GM18951 (cell line): Measurements from ENCODE around the gene DUSP7.
A peak's percentile ranks its signal among the peaks of the same experiment; 100 is the strongest.

Experiments used
- POLR2A ChIP-seq: IDR thresholded peaks from 4 replicates; pipeline ENCODE4 v1.6.1; 2011; ENCODE audit warnings: mild to moderate bottlenecking; ENCODE audit not compliant: insufficient read length, insufficient read depth; ENCODE audit errors: extremely low read depth
- in situ Hi-C: fragments of 300-500 bp; cut with MboI; formaldehyde crosslinking; loops from one replicate; pipeline ENCODE4 v1.12.0; 2022; ENCODE audit warnings: low sequenced_read_pairs, mixed read lengths, inconsistent platforms; ENCODE audit not compliant: unreplicated experiment

DUSP7 gene, protein sequence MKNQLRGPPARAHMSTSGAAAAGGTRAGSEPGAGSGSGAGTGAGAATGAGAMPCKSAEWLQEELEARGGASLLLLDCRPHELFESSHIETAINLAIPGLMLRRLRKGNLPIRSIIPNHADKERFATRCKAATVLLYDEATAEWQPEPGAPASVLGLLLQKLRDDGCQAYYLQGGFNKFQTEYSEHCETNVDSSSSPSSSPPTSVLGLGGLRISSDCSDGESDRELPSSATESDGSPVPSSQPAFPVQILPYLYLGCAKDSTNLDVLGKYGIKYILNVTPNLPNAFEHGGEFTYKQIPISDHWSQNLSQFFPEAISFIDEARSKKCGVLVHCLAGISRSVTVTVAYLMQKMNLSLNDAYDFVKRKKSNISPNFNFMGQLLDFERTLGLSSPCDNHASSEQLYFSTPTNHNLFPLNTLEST

GRCh38 chr3:52056521-52056967 lies at the start of gene DUSP7:
DUSP7 (minus strand) TSS chr3:52056571; CDS start chr3:52056366, 205 bp downstream.
- in situ Hi-C loops = no loop called here
- peak; percentile 48 for TF ChIP-seq POLR2A

GRCh38 chr3:52104684-52105640 lies 48.6 kb upstream of the DUSP7 start:
- TF ChIP-seq POLR2A = no peak
- in situ Hi-C loops = no loop called here

DNA sequence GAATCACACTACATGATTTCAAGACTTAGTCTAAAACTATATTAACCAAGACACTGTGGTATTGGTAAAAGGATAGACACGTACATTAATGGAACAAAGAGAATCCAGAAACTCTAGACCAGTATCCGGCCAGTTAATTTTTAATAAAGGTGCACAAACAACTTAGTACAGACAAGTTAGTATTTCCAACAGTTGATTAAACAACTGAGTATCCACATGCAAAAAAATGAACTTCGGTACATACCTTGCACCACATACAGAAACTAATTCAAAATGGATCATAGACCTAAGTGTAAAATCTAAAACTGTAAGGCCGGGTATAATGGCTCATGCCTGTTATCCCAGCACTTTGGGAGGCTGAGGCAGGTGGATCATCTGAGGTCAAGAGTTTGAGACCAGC lies 46.6 kb upstream of the DUSP7 start:
- no peak for TF ChIP-seq POLR2A
- in situ Hi-C loops = no loop called here

DNA sequence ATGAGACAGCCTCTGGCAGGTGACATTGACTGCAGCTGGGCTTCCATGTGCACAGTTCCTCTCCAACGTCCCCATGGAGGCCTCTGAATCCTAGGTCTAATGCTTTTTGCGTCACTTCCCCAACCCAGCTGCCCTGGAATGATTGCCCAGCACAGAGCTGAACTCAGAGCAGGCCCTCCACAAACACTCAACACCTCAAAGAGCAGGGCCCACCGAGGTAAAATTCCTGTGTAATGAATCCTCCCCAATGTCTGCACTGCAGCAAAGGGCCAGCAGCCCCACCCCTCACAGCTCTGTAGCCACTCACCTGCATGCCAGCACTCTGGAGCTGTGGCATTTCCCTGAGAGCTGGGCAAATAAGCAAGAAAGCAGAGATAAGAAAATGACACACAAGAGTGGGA lies 42.6 kb upstream of the DUSP7 start:
- no peak for TF ChIP-seq POLR2A
- in situ Hi-C loops = no loop called here

DNA sequence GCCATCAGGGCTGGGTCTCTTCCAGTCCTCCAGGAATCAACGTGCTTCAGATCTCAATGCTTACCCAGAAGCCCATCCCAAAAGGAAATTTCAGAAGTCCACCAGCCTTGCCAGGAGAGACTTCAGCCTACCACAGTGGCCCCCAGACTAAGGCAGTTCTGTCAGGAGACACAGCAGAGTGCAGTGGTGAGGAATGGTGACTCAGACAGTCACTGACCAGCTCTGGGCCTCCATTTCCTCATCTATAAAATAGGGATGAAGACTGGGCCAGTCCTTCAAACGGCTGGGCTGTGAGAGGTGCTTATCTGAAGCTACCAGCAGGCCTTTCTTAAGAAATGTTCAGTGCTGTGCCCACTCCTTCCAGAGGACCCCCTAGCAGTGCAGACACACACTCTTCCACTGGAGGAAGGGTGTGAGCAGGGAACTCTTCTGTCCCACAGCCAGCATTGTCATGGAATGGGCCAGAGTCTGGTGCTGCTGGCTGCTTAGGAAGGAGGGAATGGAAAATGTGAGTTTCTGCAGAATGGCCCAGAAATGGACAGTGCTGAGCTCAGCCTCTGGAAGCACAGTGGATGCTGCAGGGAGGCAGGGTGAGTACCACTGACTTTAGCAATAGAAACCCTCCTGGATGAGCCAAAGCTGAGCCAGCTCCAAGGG lies 41.6 kb upstream of the DUSP7 start:
- TF ChIP-seq POLR2A = no peak

GRCh38 chr3:52095990-52096775 lies 39.8 kb upstream of the DUSP7 start:
- in situ Hi-C loops = no loop called here
- TF ChIP-seq POLR2A = no peak

More for the DNA sequence above, 41.6 kb upstream of the DUSP7 start:
- in situ Hi-C loops = no loop called here

DNA sequence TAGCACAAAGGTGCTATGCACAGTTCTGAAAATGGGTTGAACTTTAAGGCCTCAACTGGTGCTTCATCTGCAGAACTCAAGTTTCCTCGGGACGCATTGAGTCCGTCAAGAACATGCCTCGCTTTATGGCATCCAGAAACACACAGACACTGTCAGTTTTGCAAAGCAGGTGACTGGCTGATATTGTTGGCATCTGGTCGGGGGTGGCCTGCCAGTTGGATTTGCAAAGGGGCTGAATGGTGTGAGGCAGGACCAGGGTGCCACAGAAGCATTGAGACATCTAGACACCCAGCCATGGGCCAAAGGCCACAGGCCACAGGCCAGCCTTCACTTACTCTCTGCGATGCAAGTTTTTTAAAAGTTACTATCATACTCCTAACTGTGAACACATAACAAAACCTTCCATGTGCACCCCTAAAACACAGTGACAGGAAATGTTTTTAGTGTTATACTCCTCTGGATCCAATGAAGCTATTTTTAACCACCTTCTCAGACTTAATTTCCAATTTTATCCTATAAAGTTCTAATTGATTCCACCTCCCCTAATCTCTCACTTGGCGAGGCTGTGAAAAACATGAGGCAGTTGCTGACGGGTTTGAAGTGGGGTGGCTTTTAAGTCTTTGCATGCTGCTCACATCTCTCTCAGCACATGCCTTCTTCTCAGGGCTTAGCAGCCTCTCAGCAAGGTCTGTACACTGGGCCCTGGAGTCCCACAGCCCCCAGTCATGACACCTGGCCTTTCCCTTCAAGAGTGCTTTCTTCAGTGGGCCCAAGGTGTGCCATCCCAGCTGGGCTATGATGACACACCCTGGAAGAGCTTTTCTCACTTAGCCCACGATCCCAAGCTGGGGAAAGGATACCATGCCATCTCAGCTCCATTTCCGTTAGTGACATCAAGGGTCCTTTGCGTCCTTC lies 38.5 kb upstream of the DUSP7 start:
- in situ Hi-C loops = no loop called here
- no peak for TF ChIP-seq POLR2A

GRCh38 chr3:52093756-52094545 lies 37.6 kb upstream of the DUSP7 start:
- in situ Hi-C loops = no loop called here
- no peak for TF ChIP-seq POLR2A

GRCh38 chr3:52092891-52093290 lies 36.5 kb upstream of the DUSP7 start:
- in situ Hi-C loops = no loop called here
- no peak for TF ChIP-seq POLR2A

DNA sequence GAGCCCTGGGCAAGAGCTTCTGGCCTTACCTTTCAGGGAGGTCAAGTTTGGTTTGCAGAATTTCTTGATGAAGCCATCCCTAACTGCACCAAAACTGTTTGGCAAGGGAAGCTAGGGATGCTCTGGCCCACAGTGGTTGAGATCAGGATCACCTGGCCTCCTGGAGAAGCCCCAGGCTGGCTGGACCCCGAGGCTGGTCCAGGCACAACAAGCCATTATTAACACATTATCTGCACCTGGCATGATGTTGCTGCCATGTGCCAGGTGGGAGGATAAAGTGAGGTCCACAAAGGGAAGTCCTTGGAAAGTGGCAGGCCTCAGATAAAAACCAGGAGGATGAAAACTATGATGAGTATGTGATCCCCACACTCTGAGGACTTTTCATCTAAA lies 35.9 kb upstream of the DUSP7 start:
- in situ Hi-C loops = no loop called here
- TF ChIP-seq POLR2A = no peak
